ENCODE measurements around the gene PODXL.

- no peak for TF ChIP-seq CTCF (IDR thresholded peaks at IDR 0.05)
- no peak for TF ChIP-seq RAD21 (conservative IDR thresholded peaks at IDR 0.05 in 1 of 2, IDR thresholded peaks at IDR 0.05 in 1 of 2)
- TF ChIP-seq SMC3 (IDR thresholded peaks at IDR 0.05), result no peak
Measured at GRCh38 chr7:131538071-131538812, 18.2 kb downstream of the PODXL start.

All from A549 (cell line).